HUES48 (cell line): ENCODE results near the gene COG1.
A peak's percentile ranks its signal among the peaks of the same experiment; 100 is the strongest.

Experiments
- H3K27ac ChIP-seq: one replicate; pipeline ENCODE4 v1.7.0; 2013; ENCODE audit warnings: low read depth, low read length, inconsistent platforms
- H3K27me3 ChIP-seq: 2 replicates; pipeline ENCODE4 v1.6.1; 2013; ENCODE audit warnings: mild to moderate bottlenecking, low read length; ENCODE audit not compliant: control insufficient read depth, insufficient read depth
- H3K36me3 ChIP-seq: 2 replicates; pipeline ENCODE4 v1.6.1; 2013; ENCODE audit warnings: low read length; ENCODE audit not compliant: control insufficient read depth, insufficient read depth
- H3K4me1 ChIP-seq: 2 replicates; pipeline ENCODE4 v1.6.1; 2013; ENCODE audit warnings: mild to moderate bottlenecking, low read length; ENCODE audit not compliant: control insufficient read depth, insufficient read depth
- H3K4me3 ChIP-seq: 2 replicates; pipeline ENCODE4 v1.5.1; 2013; ENCODE audit warnings: mild to moderate bottlenecking, low read depth, low read length
- H3K9ac ChIP-seq: 2 replicates; pipeline ENCODE4 v1.6.1; 2013; ENCODE audit warnings: mild to moderate bottlenecking, low read depth, low read length, moderate library complexity
- H3K9me3 ChIP-seq: 2 replicates; pipeline ENCODE4 v1.6.1; 2013; ENCODE audit warnings: low read length; ENCODE audit not compliant: control insufficient read depth, insufficient read depth

Gene COG1

GRCh38 chr17:73231841-73232586 is 39.2 kb downstream of the COG1 start:
- peaks cover 30% of the 10 kb centered on the region for H3K4me1 ChIP-seq

DNA sequence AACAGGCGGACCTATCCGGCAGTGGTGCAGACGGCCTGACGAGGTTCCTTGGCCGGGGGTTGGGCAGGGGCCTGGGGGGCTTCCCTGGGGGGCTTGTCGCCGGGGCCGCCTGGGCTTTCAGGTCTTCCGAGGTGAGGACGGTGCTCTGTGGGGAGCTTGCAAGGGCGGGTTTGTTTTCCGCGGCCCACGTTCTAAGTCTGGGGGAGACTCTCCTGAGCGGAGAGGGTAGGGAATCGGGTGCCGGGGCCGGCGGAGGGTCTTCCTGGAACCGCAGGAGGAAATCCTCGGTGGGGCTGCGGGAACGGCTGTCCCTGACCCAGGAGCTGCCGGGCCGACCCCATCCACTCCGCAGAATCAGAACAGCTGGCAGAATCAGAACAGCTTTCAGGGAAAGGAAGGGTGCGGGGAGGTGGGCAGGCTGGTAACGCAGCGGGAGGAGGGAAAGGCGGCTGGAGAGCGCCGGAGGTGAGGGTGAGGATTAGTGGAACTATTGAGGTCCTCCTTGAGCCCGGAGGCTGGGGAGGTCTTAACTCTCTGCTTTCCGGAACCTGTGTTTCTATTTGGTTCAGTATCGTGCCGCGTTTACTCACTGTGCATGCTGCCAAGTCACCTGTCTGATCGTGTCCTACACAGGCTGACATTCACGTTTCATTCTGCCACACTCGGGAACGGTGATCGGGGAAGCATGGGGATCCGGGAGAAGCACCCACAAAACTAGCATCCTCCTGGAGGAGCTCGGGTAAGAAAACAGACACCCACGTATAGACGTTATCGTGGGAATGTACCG is 39.9 kb downstream of the COG1 start:
- Histone ChIP-seq H3K9me3 (no peaks in the 10 kb centered on the region), H3K9ac (peak overlapping the region; percentile 82), H3K27me3 (no peaks in the 10 kb centered on the region), H3K36me3 (peaks cover 37% of the 10 kb centered on the region), H3K4me1 (peaks cover 23% of the 10 kb centered on the region), H3K27ac (peak overlapping the region; percentile 77), H3K4me3 (peak overlapping the region; percentile 98)

More at GRCh38 chr17:73231841-73232586, 39.2 kb downstream of the COG1 start:
- Histone ChIP-seq H3K4me3 (peak overlapping the region; percentile 98), H3K9ac (peak overlapping the region; percentile 82), H3K27me3 (no peaks in the 10 kb centered on the region), H3K27ac (peak overlapping the region; percentile 77), H3K36me3 (peaks cover 30% of the 10 kb centered on the region), H3K9me3 (no peaks in the 10 kb centered on the region)

GRCh38 chr17:73234736-73235135 is 41.9 kb downstream of the COG1 start:
- H3K36me3 ChIP-seq = peaks cover 47% of the 10 kb centered on the region
- H3K4me3 ChIP-seq = no peak overlapping the region
- H3K9ac ChIP-seq = no peak overlapping the region
- H3K9me3 ChIP-seq = no peaks in the 10 kb centered on the region
- no peaks in the 10 kb centered on the region for H3K27me3 ChIP-seq
- no peak overlapping the region for H3K27ac ChIP-seq
- peaks cover 10% of the 10 kb centered on the region for H3K4me1 ChIP-seq

DNA sequence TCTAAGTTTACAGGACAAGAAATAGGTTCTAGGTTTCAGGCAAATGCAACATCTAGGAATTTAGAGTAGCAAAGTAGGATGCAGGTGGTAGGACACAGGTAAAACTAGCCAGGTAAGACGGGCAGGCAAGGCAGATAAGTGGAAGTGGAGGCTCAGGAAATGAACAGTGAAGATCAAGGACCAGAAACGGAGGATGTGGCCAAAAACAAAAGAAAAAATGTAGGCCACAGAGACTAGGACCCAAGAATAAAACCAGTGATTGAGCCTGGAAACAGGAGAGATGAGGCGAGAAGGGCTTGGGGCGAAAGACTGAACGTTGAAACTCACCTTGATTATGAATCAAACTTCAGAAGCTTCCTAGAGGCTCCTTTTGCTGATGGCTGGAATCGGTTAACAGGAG is 44.9 kb downstream of the COG1 start:
- Histone ChIP-seq H3K9ac (no peak overlapping the region), H3K9me3 (no peaks in the 10 kb centered on the region), H3K4me3 (no peak overlapping the region), H3K27me3 (no peaks in the 10 kb centered on the region), H3K27ac (no peak overlapping the region), H3K4me1 (0 out of 2 replicates have a peak, but pooled peaks cover 2% of the 10 kb centered on the region), H3K36me3 (peaks cover 74% of the 10 kb centered on the region)

DNA sequence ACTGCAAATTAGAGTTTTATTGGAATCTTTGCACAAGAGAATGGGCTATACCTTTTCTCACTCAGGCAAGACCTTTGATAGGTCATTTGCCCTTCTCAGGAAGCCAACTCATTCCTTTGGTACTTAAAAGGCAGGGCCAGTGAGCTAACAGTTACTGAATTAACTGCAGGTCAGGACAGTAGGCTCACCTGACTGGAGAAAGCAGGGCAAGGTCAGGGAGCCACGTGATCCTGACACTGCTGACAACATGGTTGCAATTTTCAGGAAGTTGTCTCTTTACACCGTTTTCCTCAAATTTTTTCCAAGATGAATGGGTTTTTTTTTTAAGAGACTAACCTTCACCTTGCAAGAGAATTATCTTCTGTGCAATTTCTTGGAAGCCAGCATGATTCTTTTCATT is 47.7 kb downstream of the COG1 start:
- H3K9me3 ChIP-seq = no peaks in the 10 kb centered on the region
- H3K4me3 ChIP-seq = no peak overlapping the region
- H3K27me3 ChIP-seq = no peaks in the 10 kb centered on the region
- no peaks in the 10 kb centered on the region for H3K4me1 ChIP-seq
- peaks cover 80% of the 10 kb centered on the region for H3K36me3 ChIP-seq
- H3K9ac ChIP-seq = no peak overlapping the region
- H3K27ac ChIP-seq = no peak overlapping the region

DNA sequence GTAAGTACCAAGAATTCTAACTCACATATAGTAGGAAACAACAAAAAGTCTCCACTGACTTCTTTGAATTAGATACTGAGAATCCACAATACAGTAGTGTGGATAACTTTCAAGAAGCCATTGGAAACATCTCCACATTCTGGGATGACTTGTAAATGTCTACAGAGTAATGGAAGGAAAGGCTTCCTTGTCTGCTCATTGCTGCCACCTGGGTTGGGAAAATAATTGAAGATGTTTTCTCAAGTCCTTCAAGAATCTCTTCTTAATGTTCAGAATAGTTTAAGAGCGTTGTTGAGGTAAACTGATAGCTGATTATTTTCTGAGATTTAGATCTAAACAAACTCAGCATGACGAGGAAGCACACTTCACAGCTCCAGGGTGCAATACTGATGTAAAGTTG is 54.9 kb downstream of the COG1 start:
- no peak overlapping the region for H3K9ac ChIP-seq
- no peaks in the 10 kb centered on the region for H3K9me3 ChIP-seq
- H3K27me3 ChIP-seq = no peaks in the 10 kb centered on the region
- no peak overlapping the region for H3K4me3 ChIP-seq
- H3K36me3 ChIP-seq = peaks cover 49% of the 10 kb centered on the region
- no peaks in the 10 kb centered on the region; the same call in 1 of the 2 replicates for H3K4me1 ChIP-seq
- no peak overlapping the region for H3K27ac ChIP-seq

GRCh38 chr17:73248532-73248931 is 55.7 kb downstream of the COG1 start:
- H3K4me3 ChIP-seq = no peak overlapping the region
- no peak overlapping the region for H3K27ac ChIP-seq
- H3K27me3 ChIP-seq = no peaks in the 10 kb centered on the region
- no peaks in the 10 kb centered on the region for H3K9me3 ChIP-seq
- H3K36me3 ChIP-seq = peaks cover 44% of the 10 kb centered on the region
- H3K9ac ChIP-seq = no peak overlapping the region
- H3K4me1 ChIP-seq = no peaks in the 10 kb centered on the region; the same call in 1 of the 2 replicates

DNA sequence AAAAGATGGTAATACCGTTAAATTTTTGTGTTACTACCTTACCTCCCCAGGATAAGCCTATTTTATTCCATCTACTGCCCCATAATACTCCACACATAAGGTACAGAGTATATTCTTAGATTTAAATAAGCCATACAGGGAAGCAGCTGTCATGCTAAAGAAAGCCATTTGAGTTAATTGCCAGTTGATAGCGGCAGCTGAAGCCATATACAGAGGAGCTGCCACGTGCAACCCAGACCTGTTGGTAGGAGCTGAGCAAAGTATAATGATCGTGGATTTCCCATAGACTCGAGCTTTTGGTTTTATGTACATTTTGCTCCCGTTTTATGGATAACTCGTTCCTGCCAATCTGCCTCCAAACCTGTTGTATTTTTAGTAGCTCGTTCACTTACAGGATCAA is 56.8 kb downstream of the COG1 start:
- Histone ChIP-seq H3K4me1 (no peaks in the 10 kb centered on the region; the same call in 1 of the 2 replicates), H3K27me3 (no peaks in the 10 kb centered on the region), H3K9ac (no peak overlapping the region), H3K27ac (no peak overlapping the region), H3K4me3 (no peak overlapping the region), H3K36me3 (peaks cover 37% of the 10 kb centered on the region), H3K9me3 (no peaks in the 10 kb centered on the region)

GRCh38 chr17:73250851-73251640 is 58.2 kb downstream of the COG1 start:
- Histone ChIP-seq H3K9ac (no peak overlapping the region), H3K36me3 (peaks cover 24% of the 10 kb centered on the region), H3K9me3 (no peaks in the 10 kb centered on the region), H3K27me3 (no peaks in the 10 kb centered on the region), H3K4me1 (peaks cover 3% of the 10 kb centered on the region), H3K27ac (no peak overlapping the region), H3K4me3 (no peak overlapping the region)

DNA sequence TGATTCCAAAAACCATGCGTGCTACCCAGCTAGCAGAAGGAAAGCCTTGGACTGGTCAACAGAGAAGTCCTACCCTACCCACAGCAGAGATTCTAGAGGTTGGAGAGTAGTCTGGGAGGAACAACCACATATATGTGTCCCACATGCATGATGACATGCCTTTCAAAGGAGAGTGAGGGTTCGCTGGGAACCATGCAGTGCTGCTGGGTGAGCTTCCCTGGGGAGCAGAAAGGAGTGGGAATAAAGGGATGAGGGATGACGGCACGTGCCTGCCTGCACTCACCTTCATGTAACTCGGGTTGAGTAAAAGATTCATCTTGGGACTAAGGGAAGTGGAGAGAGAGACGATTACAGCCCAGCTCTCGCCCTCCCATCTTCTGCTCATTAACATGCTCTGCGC is 59.0 kb downstream of the COG1 start:
- Histone ChIP-seq H3K4me3 (no peak overlapping the region), H3K27ac (no peak overlapping the region)

More for the DNA sequence above, 59.0 kb downstream of the COG1 start:
- Histone ChIP-seq H3K36me3 (peaks cover 20% of the 10 kb centered on the region), H3K9ac (no peak overlapping the region), H3K4me1 (peaks cover 7% of the 10 kb centered on the region), H3K27me3 (no peaks in the 10 kb centered on the region), H3K9me3 (no peaks in the 10 kb centered on the region)
